Measurements from ENCODE around the gene VRTN. TPM values are rescaled to one million over a fixed set of nuclear protein-coding genes. Genes with fewer than 3 reads are reported as not detected.
A peak's percentile ranks its signal among the peaks of the same experiment; 100 is the strongest.

The VRTN gene
- total RNA-seq, 1 experiment from 2014 or later: 104 TPM

- no peaks in the 10 kb centered on the region for H4K20me1 ChIP-seq (ENCODE audit: control insufficient read depth, insufficient read depth, insufficient read length)
- H3K4me2 ChIP-seq (ENCODE audit: insufficient read depth, insufficient read length, low read length): no peak overlapping the region
- H2BK20ac ChIP-seq (ENCODE audit: low read depth, low read length, poor library complexity, severe bottlenecking): no peak overlapping the region
- no peak overlapping the region for H2AK5ac ChIP-seq (ENCODE audit: insufficient read length, low read length)
- no peak overlapping the region for H2BK12ac ChIP-seq (ENCODE audit: insufficient read length, low read depth, low read length)
- no peaks in the 10 kb centered on the region for H3K27me3 Mint-ChIP-seq (ENCODE audit: low read depth)
- H3K23me2 ChIP-seq (ENCODE audit: insufficient read length, low read depth, low read length, poor library complexity, severe bottlenecking): no peaks in the 10 kb centered on the region
- H3K27ac ChIP-seq (ENCODE audit: insufficient read length, low read depth, low read length): no peak overlapping the region
- no peak for DNase-seq
- H3K79me2 ChIP-seq (ENCODE audit: insufficient read depth, low read length): no peaks in the 10 kb centered on the region; the same call in 1 of the 2 replicates
- H3K79me1 ChIP-seq (ENCODE audit: insufficient read depth, low read depth, low read length, poor library complexity, severe bottlenecking): no peaks in the 10 kb centered on the region
- no peak overlapping the region for H2BK15ac ChIP-seq (ENCODE audit: low read depth, low read length)
- no peak overlapping the region for H3K4me3 Mint-ChIP-seq
- no peak overlapping the region for H2BK5ac ChIP-seq (ENCODE audit: insufficient read length, low read length)
- H4K91ac ChIP-seq (ENCODE audit: insufficient read length, low read depth, low read length): no peak overlapping the region
- no peak overlapping the region for H3K9ac ChIP-seq (ENCODE audit: extremely low read depth, insufficient read length, low read length)
- no peak overlapping the region for H3K56ac ChIP-seq (ENCODE audit: insufficient read length, low read depth, low read length)
- H3K27ac Mint-ChIP-seq: peak overlapping the region in 2 of 3 experiments; percentile 59 to 79; a peak in 3 of 7 replicates
- H3K9me3 ChIP-seq (ENCODE audit: control insufficient read depth, low read depth, low read length): no peaks in the 10 kb centered on the region
- H3K23ac ChIP-seq (ENCODE audit: insufficient read length, low read depth, low read length): no peak overlapping the region
- no peaks in the 10 kb centered on the region for H3K27me3 ChIP-seq (ENCODE audit: insufficient read depth, low read length)
- TF ChIP-seq CTCF (conservative IDR thresholded peaks at IDR 0.05): no peak
- no peak overlapping the region for H2BK120ac ChIP-seq (ENCODE audit: low read depth, low read length, poor library complexity, severe bottlenecking)
- no peak overlapping the region for H4K8ac ChIP-seq (replicated peaks; ENCODE audit: insufficient read length, low read depth, low read length)
- no peak overlapping the region for H2AFZ ChIP-seq (ENCODE audit: low read length)
- H3K14ac ChIP-seq (ENCODE audit: insufficient read depth, low read length): no peak overlapping the region
- WGBS (ENCODE audit: extremely low coverage, insufficient read length, low lambda C conversion rate): no CpG with 5 or more reads among the region's 7 CpGs
- H3T11ph ChIP-seq (ENCODE audit: low read length): no peak overlapping the region
- H3K4me1 Mint-ChIP-seq: peaks cover 49 to 53% of the 10 kb centered on the region in 2 experiments
- no peak overlapping the region for H3K4ac ChIP-seq (ENCODE audit: low read depth, low read length)
- H3K9me3 Mint-ChIP-seq: no peaks in the 10 kb centered on the region
- peaks cover 8 to 26% (median 14%) of the 10 kb centered on the region in 3 experiments; a peak in 6 of 7 replicates for H3K36me3 Mint-ChIP-seq (ENCODE audit: insufficient read depth in 1 of 3, low read depth in 3 of 3)
- no peak overlapping the region for H4K5ac ChIP-seq (ENCODE audit: insufficient read length, low read depth, low read length)
- peaks cover 3% of the 10 kb centered on the region; the same call in 1 of the 2 replicates for H3K4me1 ChIP-seq (ENCODE audit: insufficient read depth, low read length)
- no peak overlapping the region for H3K18ac ChIP-seq (ENCODE audit: insufficient read length, low read depth, low read length)
These were observed 16.1 kb downstream of the VRTN start for GRCh38 chr14:74364271-74364880.
